GM19324 (cell line): ENCODE results near the gene GPLD1.
A peak's percentile ranks its signal among the peaks of the same experiment; 100 is the strongest.
"Not testable (repeated sequence)": the region's sequence is repeated elsewhere in the genome, so short reads cannot be mapped to it uniquely, and the experiment has no call there.

Experiments used
- ATAC-seq: cut with Tn5 transposase; IDR thresholded peaks from one replicate; pipeline ENCODE4 v1.9.1; 2021; ENCODE audit warnings: mild to moderate bottlenecking, moderate library complexity; ENCODE audit not compliant: unreplicated experiment, low FRiP score

Gene GPLD1

GRCh38 chr6:24426729-24427446 is 62.5 kb downstream of the GPLD1 start:
- no peak for ATAC-seq

DNA sequence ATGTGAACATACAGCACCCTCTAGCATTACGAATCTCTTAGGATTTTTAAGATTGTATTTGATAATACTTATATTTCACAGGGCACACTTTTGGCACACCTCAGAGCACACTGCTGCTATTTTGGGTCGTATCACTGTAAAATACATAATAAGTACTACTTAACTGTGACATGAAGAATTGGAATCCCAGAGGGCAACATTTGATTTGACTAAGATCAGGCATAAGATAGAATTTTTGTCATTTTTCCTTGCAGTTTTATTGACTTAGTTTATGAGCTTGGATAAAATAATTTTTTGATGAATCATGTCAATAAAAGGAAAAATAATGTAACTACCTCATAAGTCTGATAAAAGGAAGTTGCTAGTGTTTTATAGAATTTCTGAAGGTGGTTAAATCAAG is 64.3 kb downstream of the GPLD1 start:
- no peak for ATAC-seq

GRCh38 chr6:24419526-24419925 is 69.9 kb downstream of the GPLD1 start:
- ATAC-seq: no peak

DNA sequence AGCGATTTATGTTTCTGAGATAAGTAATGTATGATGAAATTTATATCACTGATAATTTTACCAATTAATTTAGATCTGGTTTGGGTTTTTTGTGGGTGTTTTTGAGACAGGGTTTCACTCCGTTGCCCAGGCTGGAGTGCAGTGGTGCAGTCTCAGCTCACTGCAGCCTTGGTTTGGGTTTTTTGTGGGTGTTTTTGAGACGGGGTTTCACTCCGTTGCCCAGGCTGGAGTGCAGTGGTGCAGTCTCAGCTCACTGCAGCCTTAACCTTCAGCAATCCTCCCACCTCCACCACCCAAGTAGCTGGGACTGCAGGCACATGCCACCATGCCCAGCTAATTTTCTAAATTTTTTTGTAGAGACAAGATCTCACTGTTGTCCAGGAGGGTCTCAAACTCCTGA is 73.6 kb downstream of the GPLD1 start:
- ATAC-seq: no peak

GRCh38 chr6:24414531-24414930 is 74.8 kb downstream of the GPLD1 start:
- ATAC-seq: not testable (repeated sequence)

GRCh38 chr6:24412294-24412693 is 77.1 kb downstream of the GPLD1 start:
- ATAC-seq: no peak

DNA sequence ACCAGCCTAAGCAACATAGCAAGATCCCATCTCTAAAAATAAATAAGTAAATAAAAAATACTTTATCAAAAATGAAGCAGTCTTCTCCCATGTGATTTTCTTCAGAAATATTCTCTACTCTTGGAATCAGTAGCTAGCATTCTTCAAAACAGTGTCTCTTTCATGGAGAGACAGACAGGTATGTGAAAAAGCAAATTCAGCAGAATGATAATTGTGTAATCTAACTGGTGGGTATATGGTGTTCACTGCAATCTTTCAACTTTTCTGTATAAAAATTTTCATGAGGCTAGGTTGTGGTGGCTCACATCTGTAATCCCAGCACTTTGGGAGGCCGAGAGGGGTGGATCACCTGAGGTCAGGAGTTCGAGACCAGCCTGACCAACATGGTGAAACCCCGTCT is 78.8 kb downstream of the GPLD1 start:
- ATAC-seq: no peak

- peak; percentile 87 for ATAC-seq
Measured at GRCh38 chr6:24408719-24409410, 80.5 kb downstream of the GPLD1 start.

DNA sequence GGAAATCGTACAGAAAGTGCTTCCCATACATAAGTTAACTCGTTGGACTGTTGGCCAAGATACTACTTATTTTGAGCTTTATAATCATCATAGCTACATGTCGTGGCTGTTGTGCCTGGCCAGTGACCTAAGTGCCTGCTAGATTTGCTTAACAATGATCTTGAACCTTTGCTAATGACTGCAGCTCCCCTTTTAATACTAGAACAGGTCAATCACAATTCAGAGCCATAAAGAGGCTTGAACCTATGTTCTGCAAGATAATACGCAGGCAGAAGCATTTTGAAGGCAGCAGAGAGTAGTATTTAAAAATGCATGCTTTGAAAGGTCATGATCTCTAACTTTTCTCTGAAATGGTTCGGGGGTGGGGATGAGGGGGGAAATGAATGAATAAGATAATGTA is 84.1 kb downstream of the GPLD1 start:
- ATAC-seq: no peak

DNA sequence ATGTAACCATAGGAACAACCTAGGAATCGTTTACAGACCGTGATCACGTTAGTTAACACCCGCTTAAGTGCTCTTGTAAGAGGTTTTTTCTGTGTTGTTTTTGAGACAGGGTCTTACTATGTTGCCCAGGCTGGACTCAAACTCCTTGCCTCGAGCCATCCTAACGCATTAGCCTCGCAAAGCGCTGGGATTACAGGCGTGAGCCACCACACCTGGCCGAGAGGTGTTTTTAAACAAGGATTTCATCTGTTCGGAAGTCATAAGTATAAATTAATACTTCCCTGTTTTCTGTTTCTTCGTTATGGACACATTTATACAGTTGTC is 85.9 kb downstream of the GPLD1 start:
- no peak for ATAC-seq

- ATAC-seq: peak; percentile 98
Measured at GRCh38 chr6:24402697-24403500, 86.5 kb downstream of the GPLD1 start, which contains the start of gene MRS2. Gene MRS2, plus strand, starts transcription at chr6:24402936. Its CDS starts 111 bp downstream, at chr6:24403047.

DNA sequence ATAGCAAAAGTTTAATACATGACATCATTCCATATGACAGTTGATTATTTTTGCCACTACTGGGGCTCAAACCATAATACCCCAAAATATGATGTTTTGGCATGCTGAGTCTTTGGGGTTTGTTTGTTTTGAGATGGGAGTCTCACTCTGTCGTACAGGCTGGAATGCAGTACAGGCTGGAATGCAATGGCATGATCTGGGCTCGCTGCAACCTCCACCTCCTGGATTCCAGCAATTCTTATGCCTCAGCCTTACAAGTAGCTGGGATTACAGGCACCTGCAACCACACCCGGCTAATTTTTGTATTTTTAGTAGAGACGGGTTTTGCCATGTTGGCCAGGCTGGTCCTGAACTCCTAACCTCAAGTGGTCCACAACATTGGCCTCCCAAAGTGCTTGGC is 87.9 kb downstream of the GPLD1 start:
- ATAC-seq: no peak

DNA sequence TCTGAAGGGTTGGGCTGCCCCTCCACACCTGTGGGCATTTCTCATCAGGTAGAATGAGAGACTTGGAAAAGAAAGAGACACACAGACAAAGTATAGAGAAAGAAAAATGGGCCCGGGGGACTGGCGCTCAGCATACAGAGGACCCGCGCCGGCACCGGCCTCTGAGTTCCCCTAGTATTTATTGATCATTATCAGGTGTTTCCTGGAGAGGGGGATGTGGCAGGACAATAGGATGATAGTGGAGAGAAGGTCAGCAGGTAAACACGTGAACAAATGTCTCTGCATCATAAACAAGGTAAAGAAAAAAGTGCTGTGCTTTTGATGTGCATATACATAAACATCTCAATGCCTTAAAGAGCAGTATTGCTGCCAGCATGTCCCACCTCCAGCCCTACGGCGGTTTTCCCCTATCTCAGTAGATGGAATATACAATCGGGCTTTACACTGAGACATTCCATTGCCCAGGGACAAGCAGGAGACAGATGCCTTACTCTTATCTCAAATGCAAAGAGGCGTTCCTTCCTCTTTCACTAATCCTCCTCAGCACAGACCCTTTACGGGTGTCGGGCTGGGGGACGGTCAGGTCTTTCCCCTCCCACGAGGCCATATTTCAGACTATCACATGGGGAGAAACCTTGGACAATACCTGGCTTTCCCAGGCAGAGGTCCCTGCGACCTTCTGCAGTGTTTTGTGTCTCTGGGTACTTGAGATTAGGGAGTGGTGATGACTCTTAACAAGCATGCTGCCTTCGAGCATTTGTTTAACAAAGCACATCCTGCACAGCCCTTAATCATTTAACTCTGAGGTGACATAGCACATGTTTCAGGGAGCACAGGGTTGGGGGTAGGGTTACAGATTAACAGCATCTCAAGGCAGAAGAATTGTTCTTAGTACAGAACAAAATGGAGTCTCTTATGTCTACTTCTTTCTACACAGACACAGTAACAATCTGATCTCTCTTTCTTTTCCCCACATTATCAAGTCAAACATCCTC is 89.0 kb downstream of the GPLD1 start:
- not testable (repeated sequence) for ATAC-seq

DNA sequence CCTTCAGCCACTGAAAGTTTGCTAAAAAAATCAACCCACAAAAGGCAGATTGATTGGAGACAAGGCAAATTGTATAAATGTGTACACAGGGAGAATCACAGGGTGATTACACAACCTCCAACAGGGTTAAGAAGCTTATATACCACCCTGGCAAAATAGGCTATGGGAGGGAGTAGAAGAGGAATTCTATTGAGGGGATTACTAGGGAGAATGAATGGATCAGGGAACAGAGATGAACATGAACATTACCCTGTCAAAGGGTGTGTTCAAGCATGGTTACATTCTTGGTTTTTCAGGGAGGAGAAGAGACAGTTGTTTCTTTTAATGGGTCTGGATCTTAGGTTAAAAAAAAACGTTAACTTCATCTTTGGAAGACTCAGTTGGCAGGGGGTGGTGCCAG is 91.7 kb downstream of the GPLD1 start:
- no peak for ATAC-seq

DNA sequence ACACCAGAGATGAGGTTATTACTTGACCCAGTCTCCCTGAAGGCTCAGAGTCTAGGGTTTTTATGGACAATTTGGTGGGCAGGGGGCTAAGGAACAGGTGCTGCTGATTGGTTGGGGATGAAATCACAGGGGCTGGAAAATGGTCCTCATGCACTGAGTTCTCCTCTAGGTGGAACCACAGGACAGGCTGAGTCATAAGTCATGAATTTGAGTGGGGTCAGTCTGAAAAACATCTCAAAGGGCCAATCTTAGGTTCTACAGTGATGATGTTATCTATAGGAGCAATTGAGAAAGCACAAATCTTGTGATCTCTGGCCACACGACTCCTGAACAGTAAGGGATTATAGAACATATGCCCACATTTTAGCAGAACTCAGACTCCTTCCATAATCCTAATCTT is 92.6 kb downstream of the GPLD1 start:
- ATAC-seq: no peak

- no peak for ATAC-seq
Measured at GRCh38 chr6:24394780-24395437, 94.5 kb downstream of the GPLD1 start.

- ATAC-seq: no peak
Measured at GRCh38 chr6:24394061-24394779, 95.2 kb downstream of the GPLD1 start.

DNA sequence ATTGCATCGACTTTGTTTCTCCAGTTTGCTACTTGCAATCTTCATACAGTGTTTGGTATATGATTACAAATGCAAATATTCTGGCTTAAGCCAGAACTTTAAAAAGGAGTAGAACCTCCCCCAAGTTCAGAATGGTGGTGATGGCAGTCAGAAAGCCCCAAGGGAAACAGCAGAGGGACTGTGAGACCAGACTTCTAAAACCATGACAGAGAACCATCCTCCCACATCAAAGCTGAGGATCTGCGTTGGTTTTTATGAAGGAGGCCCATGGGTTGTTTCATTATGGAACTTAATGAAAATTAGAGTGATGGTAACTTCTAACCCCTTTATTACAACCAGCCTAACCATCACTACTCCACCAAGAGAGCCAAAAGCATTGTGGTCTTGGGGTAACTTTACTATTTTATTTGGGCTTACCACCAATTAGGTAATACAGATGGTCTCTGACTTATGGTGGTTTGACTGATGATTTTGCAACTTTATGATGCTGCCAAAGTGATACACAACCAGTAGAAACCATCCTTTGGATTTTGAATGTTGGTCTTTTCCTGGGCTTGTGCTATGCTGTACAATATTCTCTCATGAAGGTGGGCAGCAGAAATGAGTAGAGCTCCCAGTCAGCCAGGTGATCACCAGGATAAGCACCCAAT is 97.5 kb downstream of the GPLD1 start:
- ATAC-seq: no peak

DNA sequence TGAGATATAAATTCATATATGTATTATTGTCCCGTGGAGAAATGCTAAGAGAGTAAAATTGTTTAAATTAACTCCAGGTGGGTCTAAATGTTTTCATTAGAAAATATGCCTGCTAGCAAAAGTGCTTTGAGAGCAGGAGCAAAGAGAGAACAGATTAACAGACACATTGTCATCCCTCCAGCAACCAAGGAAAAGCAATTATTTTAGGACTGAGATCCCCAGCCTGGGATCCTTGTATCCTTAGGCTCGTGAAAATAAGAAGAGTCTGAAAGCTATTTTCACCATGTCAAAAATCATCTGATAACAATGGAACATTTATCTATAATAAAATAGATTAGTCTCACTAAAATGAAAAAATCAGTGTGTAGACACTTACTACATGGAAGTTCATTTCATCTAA is 98.2 kb downstream of the GPLD1 start:
- ATAC-seq: no peak
